ENCODE measurements around the gene CHID1.
A peak's percentile ranks its signal among the peaks of the same experiment; 100 is the strongest.

CHID1 gene

GRCh38 chr11:883527-883926 lies 27.1 kb downstream of the CHID1 start:
- no peak for DNase-seq

GRCh38 chr11:882596-882995 lies 28.0 kb downstream of the CHID1 start:
- no peak for DNase-seq

- DNase-seq = no peak
Observed at GRCh38 chr11:880447-880846, 30.2 kb downstream of the CHID1 start.

GRCh38 chr11:877565-877964 lies 33.0 kb downstream of the CHID1 start:
- DNase-seq = peak; percentile 15

GRCh38 chr11:876545-876944 lies 34.1 kb downstream of the CHID1 start:
- no peak for DNase-seq

GRCh38 chr11:875769-876301 lies 34.8 kb downstream of the CHID1 start:
- DNase-seq = no peak

GRCh38 chr11:875203-875602 lies 35.4 kb downstream of the CHID1 start:
- no peak for DNase-seq

GRCh38 chr11:873706-874105 lies 36.9 kb downstream of the CHID1 start:
- no peak for DNase-seq

- DNase-seq = no peak
Observed at GRCh38 chr11:872799-873198, 37.8 kb downstream of the CHID1 start.

GRCh38 chr11:871472-871871 lies 39.1 kb downstream of the CHID1 start:
- no peak for DNase-seq

- no peak for DNase-seq
Observed at GRCh38 chr11:870418-870817, 40.2 kb downstream of the CHID1 start.

- DNase-seq = no peak
Observed at GRCh38 chr11:870127-870413, 40.5 kb downstream of the CHID1 start.

GRCh38 chr11:869399-870126 lies 41.0 kb downstream of the CHID1 start:
- no peak for DNase-seq

GRCh38 chr11:868802-869201 lies 41.8 kb downstream of the CHID1 start:
- no peak for DNase-seq

- no peak for DNase-seq
Observed at GRCh38 chr11:868394-868793, 42.2 kb downstream of the CHID1 start.

GRCh38 chr11:867856-868358 lies 42.7 kb downstream of the CHID1 start:
- no peak for DNase-seq

- no peak for DNase-seq
Observed at GRCh38 chr11:866481-866880, 44.1 kb downstream of the CHID1 start.

GRCh38 chr11:865462-866430 lies 44.9 kb downstream of the CHID1 start:
- DNase-seq = no peak

- no peak for DNase-seq
Observed at GRCh38 chr11:864898-865297, 45.7 kb downstream of the CHID1 start.

- no peak for DNase-seq
Observed at GRCh38 chr11:863910-864827, 46.4 kb downstream of the CHID1 start.

- no peak for DNase-seq
Observed at GRCh38 chr11:863023-863909, 47.3 kb downstream of the CHID1 start.

GRCh38 chr11:862696-863022 lies 48.0 kb downstream of the CHID1 start:
- no peak for DNase-seq
